Measurements from ENCODE around the gene RDH8. TPM values are rescaled to one million over a fixed set of nuclear protein-coding genes. Genes with fewer than 3 reads are reported as not detected.

RDH8 gene
- total RNA-seq, 1 donor from 2014 or later = not detected

GRCh38 chr19:9967326-9967725, 46.0 kb upstream of the RDH8 start:
- H3K9ac ChIP-seq (ENCODE audit: low read length) = no peak overlapping the region
- H3K4me3 ChIP-seq (ENCODE audit: insufficient read depth, low read depth, low read length) = no peak overlapping the region
- Mint-ChIP-seq H3K4me1 (ENCODE audit: low read depth, unreplicated experiment) (no peaks in the 10 kb centered on the region), H3K36me3 (ENCODE audit: low read depth, unreplicated experiment) (peaks cover 22% of the 10 kb centered on the region), H3K4me3 (ENCODE audit: unreplicated experiment) (no peak overlapping the region), H3K27me3 (ENCODE audit: low read depth, unreplicated experiment) (peaks cover 33% of the 10 kb centered on the region), H3K9me3 (ENCODE audit: unreplicated experiment) (peaks cover 7% of the 10 kb centered on the region), H3K27ac (ENCODE audit: unreplicated experiment) (no peak overlapping the region)
- no peaks in the 10 kb centered on the region for H3K4me1 ChIP-seq (ENCODE audit: insufficient read depth, low read length)
- no peak overlapping the region for H3K27ac ChIP-seq (ENCODE audit: low read depth, low read length)
- H3K79me2 ChIP-seq (ENCODE audit: insufficient read depth, low read length) = no peaks in the 10 kb centered on the region
- FAIRE-seq = no peak
- H3K9me3 ChIP-seq (ENCODE audit: insufficient read depth, low read depth, low read length) = no peaks in the 10 kb centered on the region
- no peaks in the 10 kb centered on the region for H3K36me3 ChIP-seq (ENCODE audit: insufficient read depth, low read length)
- no peak overlapping the region for H2AFZ ChIP-seq (ENCODE audit: low read depth, low read length)
- no peak for DNase-seq (ENCODE audit: low read depth)
- H3K4me2 ChIP-seq (ENCODE audit: low read length) = no peak overlapping the region
- no peak for TF ChIP-seq CTCF (IDR thresholded peaks at IDR 0.05; ENCODE audit: insufficient read depth, low read depth, low read length)
- TF ChIP-seq EZH2 (IDR thresholded peaks at IDR 0.05; ENCODE audit: insufficient read depth, low read length) = no peak
- peaks cover 7% of the 10 kb centered on the region for H3K27me3 ChIP-seq (ENCODE audit: insufficient read depth, low read length)
- no peaks in the 10 kb centered on the region for H4K20me1 ChIP-seq (ENCODE audit: insufficient read depth, low read length)

GRCh38 chr19:9968820-9969687, 44.2 kb upstream of the RDH8 start:
- TF ChIP-seq CTCF (IDR thresholded peaks at IDR 0.05; ENCODE audit: insufficient read depth, low read depth, low read length) (no peak), EZH2 (IDR thresholded peaks at IDR 0.05; ENCODE audit: insufficient read depth, low read length) (no peak)
- H3K9me3 Mint-ChIP-seq (ENCODE audit: unreplicated experiment) = peaks cover 7% of the 10 kb centered on the region
- Histone ChIP-seq H3K79me2 (ENCODE audit: insufficient read depth, low read length) (no peaks in the 10 kb centered on the region), H3K36me3 (ENCODE audit: insufficient read depth, low read length) (no peaks in the 10 kb centered on the region), H2AFZ (ENCODE audit: low read depth, low read length) (no peak overlapping the region), H3K4me3 (ENCODE audit: insufficient read depth, low read depth, low read length) (no peak overlapping the region), H3K27ac (ENCODE audit: low read depth, low read length) (no peak overlapping the region), H3K4me2 (ENCODE audit: low read length) (no peak overlapping the region), H4K20me1 (ENCODE audit: insufficient read depth, low read length) (no peaks in the 10 kb centered on the region), H3K4me1 (ENCODE audit: insufficient read depth, low read length) (no peaks in the 10 kb centered on the region), H3K9ac (ENCODE audit: low read length) (no peak overlapping the region), H3K27me3 (ENCODE audit: insufficient read depth, low read length) (peaks cover 7% of the 10 kb centered on the region), H3K9me3 (ENCODE audit: insufficient read depth, low read depth, low read length) (no peaks in the 10 kb centered on the region)
- no peaks in the 10 kb centered on the region for H3K4me1 Mint-ChIP-seq (ENCODE audit: low read depth, unreplicated experiment)
- peaks cover 32% of the 10 kb centered on the region for H3K36me3 Mint-ChIP-seq (ENCODE audit: low read depth, unreplicated experiment)
- no peak for DNase-seq (ENCODE audit: low read depth)
- H3K4me3 Mint-ChIP-seq (ENCODE audit: unreplicated experiment) = no peak overlapping the region
- no peak for FAIRE-seq
- H3K27me3 Mint-ChIP-seq (ENCODE audit: low read depth, unreplicated experiment) = peaks cover 33% of the 10 kb centered on the region
- H3K27ac Mint-ChIP-seq (ENCODE audit: unreplicated experiment) = no peak overlapping the region

- no peak overlapping the region for H3K27ac Mint-ChIP-seq (ENCODE audit: unreplicated experiment)
- H3K36me3 ChIP-seq (ENCODE audit: insufficient read depth, low read length) = no peaks in the 10 kb centered on the region
- no peaks in the 10 kb centered on the region for H3K9me3 ChIP-seq (ENCODE audit: insufficient read depth, low read depth, low read length)
- H3K36me3 Mint-ChIP-seq (ENCODE audit: low read depth, unreplicated experiment) = peaks cover 32% of the 10 kb centered on the region
- TF ChIP-seq CTCF (IDR thresholded peaks at IDR 0.05; ENCODE audit: insufficient read depth, low read depth, low read length) (no peak), EZH2 (IDR thresholded peaks at IDR 0.05; ENCODE audit: insufficient read depth, low read length) (no peak)
- H3K27me3 Mint-ChIP-seq (ENCODE audit: low read depth, unreplicated experiment) = peaks cover 33% of the 10 kb centered on the region
- no peaks in the 10 kb centered on the region for H3K4me1 Mint-ChIP-seq (ENCODE audit: low read depth, unreplicated experiment)
- DNase-seq (ENCODE audit: low read depth) (no peak), FAIRE-seq (no peak)
- H3K4me3 Mint-ChIP-seq (ENCODE audit: unreplicated experiment) = no peak overlapping the region
- H3K27ac ChIP-seq (ENCODE audit: low read depth, low read length) = no peak overlapping the region
- no peaks in the 10 kb centered on the region for H3K79me2 ChIP-seq (ENCODE audit: insufficient read depth, low read length)
- H4K20me1 ChIP-seq (ENCODE audit: insufficient read depth, low read length) = no peaks in the 10 kb centered on the region
- peaks cover 7% of the 10 kb centered on the region for H3K27me3 ChIP-seq (ENCODE audit: insufficient read depth, low read length)
- H3K4me1 ChIP-seq (ENCODE audit: insufficient read depth, low read length) = no peaks in the 10 kb centered on the region
- H2AFZ ChIP-seq (ENCODE audit: low read depth, low read length) = no peak overlapping the region
- H3K4me3 ChIP-seq (ENCODE audit: insufficient read depth, low read depth, low read length) = no peak overlapping the region
- H3K9ac ChIP-seq (ENCODE audit: low read length) = no peak overlapping the region
- peaks cover 7% of the 10 kb centered on the region for H3K9me3 Mint-ChIP-seq (ENCODE audit: unreplicated experiment)
- no peak overlapping the region for H3K4me2 ChIP-seq (ENCODE audit: low read length)
These were observed 43.7 kb upstream of the RDH8 start for GRCh38 chr19:9969688-9969975.
